Ramos (cell line): ENCODE data around the gene CCR4.
"Not testable (repeated sequence)": the region's sequence is repeated elsewhere in the genome, so short reads cannot be mapped to it uniquely, and the experiment has no call there.

Experiments used
- in situ Hi-C: fragments of 300-500 bp; cut with MboI; formaldehyde crosslinking; loops from one replicate; pipeline ENCODE4 v1.14.3; 2022; ENCODE audit warnings: low sequenced_read_pairs; ENCODE audit not compliant: unreplicated experiment

Gene CCR4

GRCh38 chr3:32948625-32949445 lies 2.6 kb upstream of the CCR4 start:
- in situ Hi-C loops, result no loop called here

- in situ Hi-C loops, result loop anchor here (5.0 kb wide), 1 partner anchor 122 kb away; no protein-coding TSS in a partner anchor
Measured at GRCh38 chr3:32950516-32950915, 928 bp upstream of the CCR4 start.

- in situ Hi-C loops, result loop anchor here (5.0 kb wide), 1 partner anchor 120 kb away; no protein-coding TSS in a partner anchor
Measured at GRCh38 chr3:32952369-32953077, 1.1 kb downstream of the CCR4 start.

- in situ Hi-C loops, result loop anchor here (5.0 kb wide), 1 partner anchor 118 kb away; no protein-coding TSS in a partner anchor
Measured at GRCh38 chr3:32954506-32954905, 3.1 kb downstream of the CCR4 start.

- in situ Hi-C loops, result no loop called here
Measured at GRCh38 chr3:32956750-32957570, 5.5 kb downstream of the CCR4 start.

GRCh38 chr3:32958509-32958908 lies 7.1 kb downstream of the CCR4 start:
- in situ Hi-C loops, result no loop called here

GRCh38 chr3:32959371-32959770 lies 7.9 kb downstream of the CCR4 start:
- in situ Hi-C loops, result no loop called here

- in situ Hi-C loops, result no loop called here
Measured at GRCh38 chr3:32960404-32961170, 9.1 kb downstream of the CCR4 start.

- in situ Hi-C loops, result no loop called here
Measured at GRCh38 chr3:32961189-32961715, 9.8 kb downstream of the CCR4 start.

- in situ Hi-C loops, result no loop called here
Measured at GRCh38 chr3:32963871-32964270, 12.4 kb downstream of the CCR4 start.

GRCh38 chr3:32964781-32965180 lies 13.3 kb downstream of the CCR4 start:
- in situ Hi-C loops, result not testable (repeated sequence)

GRCh38 chr3:32965617-32966213 lies 14.3 kb downstream of the CCR4 start:
- in situ Hi-C loops, result not testable (repeated sequence)

- in situ Hi-C loops, result not testable (repeated sequence)
Measured at GRCh38 chr3:32966627-32967026, 15.2 kb downstream of the CCR4 start.

- in situ Hi-C loops, result no loop called here
Measured at GRCh38 chr3:32968166-32968919, 16.9 kb downstream of the CCR4 start.

- in situ Hi-C loops, result no loop called here
Measured at GRCh38 chr3:32968920-32969389, 17.5 kb downstream of the CCR4 start.

GRCh38 chr3:32969656-32970055 lies 18.2 kb downstream of the CCR4 start:
- in situ Hi-C loops, result no loop called here

- in situ Hi-C loops, result not testable (repeated sequence)
Measured at GRCh38 chr3:32971291-32971690, 19.8 kb downstream of the CCR4 start.

GRCh38 chr3:32972482-32973146 lies 21.2 kb downstream of the CCR4 start:
- in situ Hi-C loops, result no loop called here
